ENCODE data around the gene CD300LB. TPM values are rescaled to one million over a fixed set of nuclear protein-coding genes. Genes with fewer than 3 reads are reported as not detected.

Gene CD300LB
- total RNA-seq, 1 donor from 2014 or later: not detected

DNA sequence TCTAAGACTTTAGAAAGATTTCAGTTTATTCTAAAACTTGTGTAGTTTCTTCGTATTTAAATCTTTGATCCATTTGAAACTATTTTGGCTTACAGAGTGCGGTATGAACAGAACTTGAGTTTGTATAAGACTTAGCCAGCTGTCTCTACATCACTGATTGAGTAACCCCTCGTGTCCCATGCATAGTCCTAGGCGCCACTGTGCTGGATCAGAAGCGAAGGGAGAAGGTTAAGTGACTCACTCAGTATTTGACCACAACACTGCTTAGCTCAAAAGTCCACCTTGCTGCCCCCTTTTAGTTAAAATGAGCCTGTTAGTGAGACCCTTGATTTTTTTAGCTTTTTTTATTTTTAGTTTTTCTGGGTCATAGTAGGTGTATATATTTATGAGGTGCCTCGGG, 28.4 kb downstream of the CD300LB start:
- TF ChIP-seq, protein P1, sequence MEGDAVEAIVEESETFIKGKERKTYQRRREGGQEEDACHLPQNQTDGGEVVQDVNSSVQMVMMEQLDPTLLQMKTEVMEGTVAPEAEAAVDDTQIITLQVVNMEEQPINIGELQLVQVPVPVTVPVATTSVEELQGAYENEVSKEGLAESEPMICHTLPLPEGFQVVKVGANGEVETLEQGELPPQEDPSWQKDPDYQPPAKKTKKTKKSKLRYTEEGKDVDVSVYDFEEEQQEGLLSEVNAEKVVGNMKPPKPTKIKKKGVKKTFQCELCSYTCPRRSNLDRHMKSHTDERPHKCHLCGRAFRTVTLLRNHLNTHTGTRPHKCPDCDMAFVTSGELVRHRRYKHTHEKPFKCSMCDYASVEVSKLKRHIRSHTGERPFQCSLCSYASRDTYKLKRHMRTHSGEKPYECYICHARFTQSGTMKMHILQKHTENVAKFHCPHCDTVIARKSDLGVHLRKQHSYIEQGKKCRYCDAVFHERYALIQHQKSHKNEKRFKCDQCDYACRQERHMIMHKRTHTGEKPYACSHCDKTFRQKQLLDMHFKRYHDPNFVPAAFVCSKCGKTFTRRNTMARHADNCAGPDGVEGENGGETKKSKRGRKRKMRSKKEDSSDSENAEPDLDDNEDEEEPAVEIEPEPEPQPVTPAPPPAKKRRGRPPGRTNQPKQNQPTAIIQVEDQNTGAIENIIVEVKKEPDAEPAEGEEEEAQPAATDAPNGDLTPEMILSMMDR (IDR thresholded peaks at IDR 0.05; ENCODE audit: partially characterized antibody, unreplicated experiment): no peak
- H3K27me3 Mint-ChIP-seq (ENCODE audit: unreplicated experiment): peaks cover 2% of the 10 kb centered on the region
- H3K9me3 Mint-ChIP-seq (ENCODE audit: unreplicated experiment): no peaks in the 10 kb centered on the region
- H3K27ac Mint-ChIP-seq (ENCODE audit: unreplicated experiment): no peak overlapping the region
- no peaks in the 10 kb centered on the region for H3K36me3 Mint-ChIP-seq (ENCODE audit: unreplicated experiment)
- H3K4me1 Mint-ChIP-seq (ENCODE audit: low read depth, unreplicated experiment): no peaks in the 10 kb centered on the region
- no peak overlapping the region for H3K4me3 Mint-ChIP-seq (ENCODE audit: unreplicated experiment)
- DNase-seq: no peak

DNA sequence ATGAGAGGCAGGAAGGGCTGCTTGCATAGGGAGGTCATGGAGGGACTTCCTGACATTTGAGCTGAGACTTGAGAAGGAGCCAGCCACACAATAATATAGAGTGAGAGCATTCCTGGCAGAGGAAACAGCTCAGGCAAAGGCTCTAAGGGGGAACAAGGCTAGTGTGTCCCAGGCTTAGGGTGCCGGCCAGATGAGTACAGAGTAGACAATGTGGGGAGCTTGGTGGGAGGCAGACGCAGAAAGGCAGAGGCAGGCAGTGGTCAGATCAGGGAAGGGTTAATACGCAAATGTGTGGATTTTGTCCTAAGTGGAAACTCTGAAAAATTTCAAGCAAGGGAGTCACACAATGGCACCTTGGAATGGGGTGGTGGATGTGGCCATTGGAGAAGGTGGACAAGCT, 31.3 kb downstream of the CD300LB start:
- no peak overlapping the region for H3K4me3 Mint-ChIP-seq (ENCODE audit: unreplicated experiment)

DNA sequence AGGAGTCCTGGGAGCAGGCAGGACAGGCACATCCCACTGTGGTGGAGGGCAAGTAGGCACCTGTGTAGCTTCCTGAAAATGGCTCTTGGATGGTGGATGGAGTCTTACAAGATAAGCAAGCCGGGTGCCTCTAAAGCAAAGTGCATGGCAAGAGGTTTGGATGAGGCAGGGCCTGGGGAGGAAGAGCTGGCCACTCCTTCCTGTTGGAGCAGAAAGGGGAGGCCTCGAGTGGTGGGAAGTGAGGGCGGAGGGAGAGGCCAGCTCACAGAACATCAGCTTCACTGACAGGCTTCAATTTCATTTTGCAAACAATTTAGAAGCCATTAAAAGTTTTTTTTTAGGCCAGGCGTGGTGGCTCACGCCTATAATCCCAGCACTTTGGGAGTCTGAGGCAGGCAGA, 33.8 kb downstream of the CD300LB start:
- Mint-ChIP-seq H3K9me3 (ENCODE audit: unreplicated experiment) (no peaks in the 10 kb centered on the region), H3K36me3 (ENCODE audit: unreplicated experiment) (no peaks in the 10 kb centered on the region), H3K4me3 (ENCODE audit: unreplicated experiment) (no peak overlapping the region), H3K4me1 (ENCODE audit: low read depth, unreplicated experiment) (peaks cover 2% of the 10 kb centered on the region), H3K27ac (ENCODE audit: unreplicated experiment) (no peak overlapping the region), H3K27me3 (ENCODE audit: unreplicated experiment) (peaks cover 6% of the 10 kb centered on the region)
- TF ChIP-seq, protein P1 (IDR thresholded peaks at IDR 0.05; ENCODE audit: partially characterized antibody, unreplicated experiment): no peak
- DNase-seq: no peak

More for the DNA sequence above, 31.3 kb downstream of the CD300LB start:
- Mint-ChIP-seq H3K27ac (ENCODE audit: unreplicated experiment) (no peak overlapping the region), H3K4me1 (ENCODE audit: low read depth, unreplicated experiment) (no peaks in the 10 kb centered on the region), H3K27me3 (ENCODE audit: unreplicated experiment) (peaks cover 2% of the 10 kb centered on the region), H3K9me3 (ENCODE audit: unreplicated experiment) (no peaks in the 10 kb centered on the region), H3K36me3 (ENCODE audit: unreplicated experiment) (no peaks in the 10 kb centered on the region)
- no peak for DNase-seq
- TF ChIP-seq, protein P1 (IDR thresholded peaks at IDR 0.05; ENCODE audit: partially characterized antibody, unreplicated experiment): no peak

DNA sequence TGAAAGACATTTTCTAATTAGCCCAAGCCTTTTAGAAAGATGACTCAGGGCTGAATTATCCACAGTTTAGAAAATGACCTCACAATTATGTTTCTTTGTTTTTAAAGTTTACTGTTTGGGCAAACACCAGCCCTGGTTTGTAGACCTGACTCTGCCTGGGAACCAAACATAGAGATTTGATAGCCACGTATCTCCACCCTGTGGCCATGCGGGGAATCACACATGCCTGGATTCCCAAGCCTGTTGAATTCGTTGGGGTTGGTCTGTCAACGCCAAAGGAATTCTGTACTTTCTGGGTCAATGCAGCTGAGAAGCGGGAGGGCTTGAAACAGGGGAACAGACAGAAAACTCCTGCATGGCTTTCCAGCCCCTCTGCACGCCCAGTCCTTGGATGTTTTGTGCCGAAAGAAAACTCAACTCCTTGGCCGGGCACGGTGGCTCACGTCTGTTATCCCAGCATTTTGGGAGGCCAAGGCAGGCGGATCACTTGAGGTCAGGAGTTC, 37.9 kb downstream of the CD300LB start:
- DNase-seq: peak; percentile 87
- Mint-ChIP-seq H3K4me1 (ENCODE audit: low read depth, unreplicated experiment) (peaks cover 4% of the 10 kb centered on the region), H3K36me3 (ENCODE audit: unreplicated experiment) (peaks cover 9% of the 10 kb centered on the region), H3K27ac (ENCODE audit: unreplicated experiment) (no peak overlapping the region), H3K4me3 (ENCODE audit: unreplicated experiment) (no peak overlapping the region), H3K9me3 (ENCODE audit: unreplicated experiment) (no peaks in the 10 kb centered on the region), H3K27me3 (ENCODE audit: unreplicated experiment) (peaks cover 4% of the 10 kb centered on the region)
- TF ChIP-seq, protein P1 (IDR thresholded peaks at IDR 0.05; ENCODE audit: partially characterized antibody, unreplicated experiment): peak; percentile 91

DNA sequence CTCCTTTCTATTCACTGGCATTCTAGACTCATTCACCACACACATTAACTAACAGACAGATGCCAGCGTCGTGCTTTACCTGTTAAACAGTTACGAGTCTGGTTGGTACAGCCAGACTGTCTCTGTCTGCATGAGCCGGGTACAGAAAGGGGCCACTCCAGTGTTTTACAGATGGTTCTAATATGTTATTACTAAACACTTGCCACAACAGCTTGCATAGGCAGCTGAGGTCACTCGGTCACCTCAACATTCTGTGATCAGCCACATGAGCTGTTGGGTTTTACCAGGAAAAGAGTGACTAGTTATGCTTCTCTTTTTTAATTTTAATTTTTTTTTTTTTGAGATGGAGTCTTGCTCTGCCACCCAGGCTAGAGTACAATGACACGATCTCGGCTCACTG, 39.6 kb downstream of the CD300LB start:
- Mint-ChIP-seq H3K36me3 (ENCODE audit: unreplicated experiment) (peaks cover 16% of the 10 kb centered on the region), H3K27ac (ENCODE audit: unreplicated experiment) (no peak overlapping the region), H3K9me3 (ENCODE audit: unreplicated experiment) (no peaks in the 10 kb centered on the region), H3K27me3 (ENCODE audit: unreplicated experiment) (peaks cover 4% of the 10 kb centered on the region), H3K4me3 (ENCODE audit: unreplicated experiment) (no peak overlapping the region), H3K4me1 (ENCODE audit: low read depth, unreplicated experiment) (peaks cover 4% of the 10 kb centered on the region)
- TF ChIP-seq, protein P1 (IDR thresholded peaks at IDR 0.05; ENCODE audit: partially characterized antibody, unreplicated experiment): no peak
- DNase-seq: no peak

Data from glutamatergic neuron (in vitro differentiated cells).